Upper lobe of left lung (tissue), 4 donors: ENCODE results near the gene RUNX2.

ENCODE experiments used
- POLR2AphosphoS5 ChIP-seq, 2 donors: sonication (generic); formaldehyde crosslinking; IDR thresholded peaks; one replicate each; pipeline ENCODE4 v1.5.1; 2017; ENCODE audit warnings: antibody characterized with exemption in 2 of 2
- TF ChIP-seq, protein P1 (sequence below), 6 experiments: fragments of 450-650 bp in 4 of 6; fragments of 200-600 bp in 2 of 6; sonication (generic) in 2 of 6; IDR thresholded peaks; one replicate each; pipeline ENCODE4 v1.5.1; 2016 to 2019; ENCODE audit warnings: antibody characterized with exemption in 6 of 6

GRCh38 chr6:45430590-45431202 lies 102.6 kb downstream of the RUNX2 start:
- TF ChIP-seq POLR2AphosphoS5 (IDR thresholded peaks at IDR 0.05): no peak
- TF ChIP-seq, protein P1, sequence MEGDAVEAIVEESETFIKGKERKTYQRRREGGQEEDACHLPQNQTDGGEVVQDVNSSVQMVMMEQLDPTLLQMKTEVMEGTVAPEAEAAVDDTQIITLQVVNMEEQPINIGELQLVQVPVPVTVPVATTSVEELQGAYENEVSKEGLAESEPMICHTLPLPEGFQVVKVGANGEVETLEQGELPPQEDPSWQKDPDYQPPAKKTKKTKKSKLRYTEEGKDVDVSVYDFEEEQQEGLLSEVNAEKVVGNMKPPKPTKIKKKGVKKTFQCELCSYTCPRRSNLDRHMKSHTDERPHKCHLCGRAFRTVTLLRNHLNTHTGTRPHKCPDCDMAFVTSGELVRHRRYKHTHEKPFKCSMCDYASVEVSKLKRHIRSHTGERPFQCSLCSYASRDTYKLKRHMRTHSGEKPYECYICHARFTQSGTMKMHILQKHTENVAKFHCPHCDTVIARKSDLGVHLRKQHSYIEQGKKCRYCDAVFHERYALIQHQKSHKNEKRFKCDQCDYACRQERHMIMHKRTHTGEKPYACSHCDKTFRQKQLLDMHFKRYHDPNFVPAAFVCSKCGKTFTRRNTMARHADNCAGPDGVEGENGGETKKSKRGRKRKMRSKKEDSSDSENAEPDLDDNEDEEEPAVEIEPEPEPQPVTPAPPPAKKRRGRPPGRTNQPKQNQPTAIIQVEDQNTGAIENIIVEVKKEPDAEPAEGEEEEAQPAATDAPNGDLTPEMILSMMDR (IDR thresholded peaks at IDR 0.05): no peak
